Measurements from ENCODE around the gene PIGM. TPM values are rescaled to one million over a fixed set of nuclear protein-coding genes. Genes with fewer than 3 reads are reported as not detected.

The PIGM gene
- total RNA-seq, 3 donors from 2014 or later (not counting 1 experiment from before 2014, with no cell fraction given) = 3.8 to 5.1 (median 3.9) TPM

- H3K27me3 Mint-ChIP-seq (ENCODE audit: low read depth in 2 of 2) = peaks cover 47 to 68% of the 10 kb centered on the region in 2 donors
- DNase-seq (no peak), ATAC-seq (no peak)
- Histone ChIP-seq H3K27ac (ENCODE audit: low read length) (no peak overlapping the region), H3K27me3 (ENCODE audit: control insufficient read depth, insufficient read depth, low read length) (peaks cover 28% of the 10 kb centered on the region), H3K4me1 (ENCODE audit: control insufficient read depth, insufficient read depth, low read length) (peaks cover 6% of the 10 kb centered on the region), H3K4me3 (ENCODE audit: low read length) (no peak overlapping the region), H3K36me3 (ENCODE audit: control insufficient read depth, insufficient read depth, low read length) (no peaks in the 10 kb centered on the region), H3K9me3 (ENCODE audit: control insufficient read depth, insufficient read depth, low read length) (no peaks in the 10 kb centered on the region)
- H3K27ac Mint-ChIP-seq = no peak overlapping the region
- H3K9me3 Mint-ChIP-seq = no peaks in the 10 kb centered on the region
- no peak for TF ChIP-seq CTCF (IDR thresholded peaks at IDR 0.05)
- peaks cover 4 to 5% of the 10 kb centered on the region in 2 donors for H3K4me1 Mint-ChIP-seq
- intact Hi-C loops (cut with micrococcal nuclease) = loop anchor here (2.0 kb wide), 1 partner anchor 33 kb away; no protein-coding TSS in a partner anchor
- H3K4me3 Mint-ChIP-seq = no peak overlapping the region
- 86% methylated on average over 3 of the region's 4 CpGs for WGBS (ENCODE audit: insufficient coverage)
- H3K36me3 Mint-ChIP-seq = no peaks in the 10 kb centered on the region
Observed at GRCh38 chr1:160079448-160079847, 47.7 kb upstream of the PIGM start.

- no peaks in the 10 kb centered on the region for H3K4me1 Mint-ChIP-seq
- TF ChIP-seq CTCF (IDR thresholded peaks at IDR 0.05) = peak; percentile 74
- no peaks in the 10 kb centered on the region for H3K9me3 ChIP-seq (ENCODE audit: control insufficient read depth, insufficient read depth, low read length)
- DNase-seq = peak; percentile 43 to 72
- no peak overlapping the region for H3K27ac Mint-ChIP-seq
- H3K27ac ChIP-seq (ENCODE audit: low read length) = no peak overlapping the region
- H3K27me3 ChIP-seq (ENCODE audit: control insufficient read depth, insufficient read depth, low read length) = peaks cover 28% of the 10 kb centered on the region
- 14% methylated on average over 8 of the region's 8 CpGs for WGBS (ENCODE audit: insufficient coverage)
- intact Hi-C loops (cut with micrococcal nuclease) = loop anchor here (2.0 kb wide), 1 partner anchor 32 kb away; no protein-coding TSS in a partner anchor
- H3K27me3 Mint-ChIP-seq (ENCODE audit: low read depth in 2 of 2) = peaks cover 44 to 68% of the 10 kb centered on the region in 2 donors
- no peaks in the 10 kb centered on the region for H3K36me3 ChIP-seq (ENCODE audit: control insufficient read depth, insufficient read depth, low read length)
- no peaks in the 10 kb centered on the region for H3K36me3 Mint-ChIP-seq
- H3K9me3 Mint-ChIP-seq = no peaks in the 10 kb centered on the region
- no peak overlapping the region for H3K4me3 ChIP-seq (ENCODE audit: low read length)
- no peak overlapping the region for H3K4me3 Mint-ChIP-seq
- no peaks in the 10 kb centered on the region for H3K4me1 ChIP-seq (ENCODE audit: control insufficient read depth, insufficient read depth, low read length)
- peak; percentile 72 to 89 (median 86) for ATAC-seq
Observed at GRCh38 chr1:160078512-160079195, 46.9 kb upstream of the PIGM start.

- Mint-ChIP-seq H3K4me3 (no peak overlapping the region), H3K4me1 (no peaks in the 10 kb centered on the region), H3K9me3 (no peaks in the 10 kb centered on the region), H3K27ac (no peak overlapping the region), H3K27me3 (ENCODE audit: low read depth in 2 of 2) (peaks cover 37 to 65% of the 10 kb centered on the region in 2 donors), H3K36me3 (no peaks in the 10 kb centered on the region)
- Histone ChIP-seq H3K9me3 (ENCODE audit: control insufficient read depth, insufficient read depth, low read length) (no peaks in the 10 kb centered on the region), H3K27ac (ENCODE audit: low read length) (no peak overlapping the region), H3K4me3 (ENCODE audit: low read length) (no peak overlapping the region), H3K27me3 (ENCODE audit: control insufficient read depth, insufficient read depth, low read length) (peaks cover 22% of the 10 kb centered on the region), H3K36me3 (ENCODE audit: control insufficient read depth, insufficient read depth, low read length) (no peaks in the 10 kb centered on the region), H3K4me1 (ENCODE audit: control insufficient read depth, insufficient read depth, low read length) (no peaks in the 10 kb centered on the region)
- intact Hi-C loops (cut with micrococcal nuclease) = no loop called here
- no peak for TF ChIP-seq CTCF (IDR thresholded peaks at IDR 0.05)
- DNase-seq = no peak
- no peak for ATAC-seq
Observed at GRCh38 chr1:160077486-160077885, 45.7 kb upstream of the PIGM start.

GRCh38 chr1:160076295-160076694 is 44.5 kb upstream of the PIGM start:
- H3K27me3 ChIP-seq (ENCODE audit: control insufficient read depth, insufficient read depth, low read length) = peaks cover 22% of the 10 kb centered on the region
- peaks cover 0 to 7% of the 10 kb centered on the region in 2 donors for H3K4me1 Mint-ChIP-seq
- TF ChIP-seq CTCF (IDR thresholded peaks at IDR 0.05) = no peak
- peaks cover 38 to 53% of the 10 kb centered on the region in 2 donors for H3K27me3 Mint-ChIP-seq (ENCODE audit: low read depth in 2 of 2)
- DNase-seq (no peak), ATAC-seq (no peak)
- H3K4me1 ChIP-seq (ENCODE audit: control insufficient read depth, insufficient read depth, low read length) = no peaks in the 10 kb centered on the region
- H3K36me3 Mint-ChIP-seq = no peaks in the 10 kb centered on the region
- H3K9me3 ChIP-seq (ENCODE audit: control insufficient read depth, insufficient read depth, low read length) = no peaks in the 10 kb centered on the region
- H3K27ac Mint-ChIP-seq = no peak overlapping the region
- H3K4me3 Mint-ChIP-seq = no peak overlapping the region
- H3K36me3 ChIP-seq (ENCODE audit: control insufficient read depth, insufficient read depth, low read length) = no peaks in the 10 kb centered on the region
- no peak overlapping the region for H3K27ac ChIP-seq (ENCODE audit: low read length)
- intact Hi-C loops (cut with micrococcal nuclease) = no loop called here
- no peak overlapping the region for H3K4me3 ChIP-seq (ENCODE audit: low read length)
- WGBS (ENCODE audit: insufficient coverage) = 88% methylated on average over 3 of the region's 3 CpGs
- no peaks in the 10 kb centered on the region for H3K9me3 Mint-ChIP-seq
